Measurements from ENCODE around the gene RAPGEF6. TPM values are rescaled to one million over a fixed set of nuclear protein-coding genes. Genes with fewer than 3 reads are reported as not detected.

The RAPGEF6 gene
- total RNA-seq, 1 donor from 2014 or later = 16.9 TPM

- Mint-ChIP-seq H3K27ac (ENCODE audit: unreplicated experiment) (no peak overlapping the region), H3K4me3 (ENCODE audit: unreplicated experiment) (no peak overlapping the region), H3K27me3 (ENCODE audit: unreplicated experiment) (no peaks in the 10 kb centered on the region), H3K9me3 (ENCODE audit: unreplicated experiment) (no peaks in the 10 kb centered on the region), H3K36me3 (ENCODE audit: low read depth, unreplicated experiment) (peaks cover 4% of the 10 kb centered on the region), H3K4me1 (ENCODE audit: unreplicated experiment) (peaks cover 36% of the 10 kb centered on the region)
- no peak for TF ChIP-seq CTCF (IDR thresholded peaks at IDR 0.05; ENCODE audit: unreplicated experiment)
- no peak for DNase-seq (ENCODE audit: low spot score)
Measured at GRCh38 chr5:131513780-131514179, 121.2 kb downstream of the RAPGEF6 start.

GRCh38 chr5:131511934-131512333 is 123.1 kb downstream of the RAPGEF6 start:
- peaks cover 35% of the 10 kb centered on the region for H3K4me1 Mint-ChIP-seq (ENCODE audit: unreplicated experiment)
- peaks cover 4% of the 10 kb centered on the region for H3K36me3 Mint-ChIP-seq (ENCODE audit: low read depth, unreplicated experiment)
- no peak overlapping the region for H3K27ac Mint-ChIP-seq (ENCODE audit: unreplicated experiment)
- H3K27me3 Mint-ChIP-seq (ENCODE audit: unreplicated experiment) = no peaks in the 10 kb centered on the region
- DNase-seq (ENCODE audit: low spot score) = no peak
- no peaks in the 10 kb centered on the region for H3K9me3 Mint-ChIP-seq (ENCODE audit: unreplicated experiment)
- H3K4me3 Mint-ChIP-seq (ENCODE audit: unreplicated experiment) = no peak overlapping the region
- TF ChIP-seq CTCF (IDR thresholded peaks at IDR 0.05; ENCODE audit: unreplicated experiment) = no peak

- Mint-ChIP-seq H3K4me1 (ENCODE audit: unreplicated experiment) (peaks cover 16% of the 10 kb centered on the region), H3K9me3 (ENCODE audit: unreplicated experiment) (no peaks in the 10 kb centered on the region), H3K36me3 (ENCODE audit: low read depth, unreplicated experiment) (no peaks in the 10 kb centered on the region), H3K27me3 (ENCODE audit: unreplicated experiment) (no peaks in the 10 kb centered on the region), H3K27ac (ENCODE audit: unreplicated experiment) (no peak overlapping the region), H3K4me3 (ENCODE audit: unreplicated experiment) (no peak overlapping the region)
- TF ChIP-seq CTCF (IDR thresholded peaks at IDR 0.05; ENCODE audit: unreplicated experiment) = no peak
- DNase-seq (ENCODE audit: low spot score) = no peak
Measured at GRCh38 chr5:131509801-131510200, 125.2 kb downstream of the RAPGEF6 start.

- no peak for DNase-seq (ENCODE audit: low spot score)
- Mint-ChIP-seq H3K4me3 (ENCODE audit: unreplicated experiment) (no peak overlapping the region), H3K36me3 (ENCODE audit: low read depth, unreplicated experiment) (no peaks in the 10 kb centered on the region)
Measured at GRCh38 chr5:131505237-131505908, 129.7 kb downstream of the RAPGEF6 start.

More at GRCh38 chr5:131505237-131505908, 129.7 kb downstream of the RAPGEF6 start:
- Mint-ChIP-seq H3K27ac (ENCODE audit: unreplicated experiment) (no peak overlapping the region), H3K27me3 (ENCODE audit: unreplicated experiment) (no peaks in the 10 kb centered on the region), H3K9me3 (ENCODE audit: unreplicated experiment) (no peaks in the 10 kb centered on the region), H3K4me1 (ENCODE audit: unreplicated experiment) (no peaks in the 10 kb centered on the region)
- no peak for TF ChIP-seq CTCF (IDR thresholded peaks at IDR 0.05; ENCODE audit: unreplicated experiment)

Data from endothelial cell (in vitro differentiated cells).